Stimulated activated CD8-positive, alpha-beta memory T cell treated with anti-CD3 and anti-CD28 coated beads, Interleukin-15, amount 100 ng/mL, for 4 hours (primary cell): ENCODE measurements around the gene MTMR3.
A peak's percentile ranks its signal among the peaks of the same experiment; 100 is the strongest.
"Not testable (repeated sequence)": the region's sequence is repeated elsewhere in the genome, so short reads cannot be mapped to it uniquely, and the experiment has no call there.

Experiments used
- DNase-seq, 2 donors: peaks; one replicate each; pipeline ENCODE4 v3.0.0-alpha.2; 2020; ENCODE audit warnings: low read depth in 2 of 2

MTMR3 gene

GRCh38 chr22:29883045-29883774 is at the start of gene MTMR3:
MTMR3 (plus strand) TSS chr22:29883174; CDS start chr22:29971060, 87,886 bp downstream.
- DNase-seq: peak; percentile 85 to 87

DNA sequence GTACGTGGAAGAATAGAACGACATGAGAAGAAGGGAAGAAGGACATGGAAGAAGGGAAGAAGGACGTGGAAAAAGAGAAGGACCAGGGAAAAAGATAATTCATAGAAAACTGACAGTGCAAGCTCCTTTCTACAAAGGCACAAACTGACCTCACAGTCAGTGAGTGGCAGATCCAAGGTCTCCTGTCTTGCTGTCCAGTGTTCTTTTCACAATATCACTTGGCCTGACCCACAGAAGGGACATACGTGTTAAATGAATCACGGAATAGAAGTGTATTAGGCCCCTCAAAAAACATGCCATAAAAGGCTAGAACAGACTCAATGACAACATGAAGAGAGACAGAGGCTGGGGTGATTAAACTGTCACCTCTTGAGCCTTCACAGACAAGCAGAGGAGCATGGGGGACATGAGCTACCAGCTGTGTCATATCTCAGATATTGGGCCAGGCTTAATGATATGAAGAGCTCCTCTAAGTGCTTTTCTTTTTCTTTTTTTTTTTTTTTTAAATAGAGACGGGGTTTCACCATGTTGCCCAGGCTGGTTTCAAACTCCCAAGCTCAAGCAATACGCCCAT is 49.5 kb upstream of the MTMR3 start:
- no peak for DNase-seq

- DNase-seq: no peak
These were observed 48.9 kb upstream of the MTMR3 start for GRCh38 chr22:29834046-29834445.

DNA sequence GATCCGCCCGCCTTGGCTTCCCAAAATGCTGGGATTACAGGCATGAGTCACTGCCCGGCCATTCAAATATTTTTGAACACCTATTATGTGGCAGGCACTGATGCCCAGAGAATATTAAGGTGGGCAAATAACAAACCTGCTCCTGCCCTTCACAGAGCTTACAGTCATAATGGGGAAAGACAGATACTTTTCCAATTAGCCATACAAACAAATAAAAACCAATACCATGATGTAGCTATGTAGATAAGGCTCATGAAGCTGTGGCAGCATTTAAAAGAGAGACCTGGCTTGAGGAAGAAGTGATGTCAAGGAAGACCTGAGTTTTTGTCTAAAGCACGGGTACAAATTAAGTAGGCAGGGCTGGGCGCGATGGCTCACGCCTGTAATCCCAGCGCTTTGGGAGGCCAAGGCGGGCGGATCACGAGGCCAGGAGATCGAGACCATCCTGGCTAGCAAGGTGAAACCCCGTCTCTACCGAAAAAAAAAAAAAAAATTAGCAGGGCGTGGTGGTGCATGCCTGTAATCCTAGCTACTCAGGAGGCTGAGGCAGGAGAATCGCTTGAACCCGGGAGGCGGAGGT is 46.1 kb upstream of the MTMR3 start:
- not testable (repeated sequence) for DNase-seq

DNA sequence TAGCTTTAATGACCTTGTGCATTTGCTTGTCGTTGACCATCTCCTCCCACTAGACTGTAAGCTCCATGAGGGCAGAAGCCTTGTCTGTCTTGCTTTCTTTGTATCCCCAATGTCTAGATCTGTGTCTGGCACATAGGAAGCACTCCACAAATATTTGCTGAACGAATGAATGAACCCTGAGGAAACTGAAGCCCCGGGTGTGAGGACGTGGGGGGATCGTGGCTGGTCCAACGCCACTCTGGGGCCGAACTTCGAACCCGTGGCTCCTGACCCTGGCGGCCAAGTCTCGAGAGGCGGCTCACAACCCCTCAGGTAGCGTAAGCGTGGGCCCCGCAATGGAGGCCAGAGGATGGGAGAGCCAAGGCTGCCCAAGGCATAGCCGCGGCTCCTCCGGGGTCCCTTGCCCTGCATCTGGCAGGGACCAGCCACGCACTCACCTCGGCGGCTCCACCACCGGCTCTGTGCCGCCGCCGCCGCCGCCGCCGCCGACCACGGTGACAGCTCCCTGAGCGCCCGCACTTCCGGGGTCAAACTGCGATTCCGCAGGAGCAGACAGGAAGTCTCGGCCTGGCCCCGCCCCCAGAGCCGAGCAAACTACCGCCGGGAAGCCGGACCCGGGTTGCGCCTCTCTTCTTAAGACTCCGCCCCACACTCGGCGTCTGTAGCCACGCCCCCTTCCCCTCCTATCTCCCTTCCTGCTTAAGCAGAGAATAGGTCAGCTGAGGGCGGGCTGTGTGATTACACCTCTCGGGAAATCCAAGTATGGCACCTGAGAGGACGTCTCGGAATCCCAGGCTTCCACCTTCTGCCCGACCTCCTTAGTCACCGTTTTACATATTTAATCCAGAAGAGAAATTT is 45.0 kb upstream of the MTMR3 start, which contains the start of gene ASCC2:
ASCC2 (minus strand) TSS at position 534 of the 858 bp plus-strand sequence. CDS start 5,949 bp downstream, outside the sequence.
- DNase-seq: peak; percentile 97 to 99

- DNase-seq: no peak
These were observed 44.4 kb upstream of the MTMR3 start for GRCh38 chr22:29838599-29838956.

- no peak for DNase-seq
These were observed 43.9 kb upstream of the MTMR3 start for GRCh38 chr22:29839039-29839438.

DNA sequence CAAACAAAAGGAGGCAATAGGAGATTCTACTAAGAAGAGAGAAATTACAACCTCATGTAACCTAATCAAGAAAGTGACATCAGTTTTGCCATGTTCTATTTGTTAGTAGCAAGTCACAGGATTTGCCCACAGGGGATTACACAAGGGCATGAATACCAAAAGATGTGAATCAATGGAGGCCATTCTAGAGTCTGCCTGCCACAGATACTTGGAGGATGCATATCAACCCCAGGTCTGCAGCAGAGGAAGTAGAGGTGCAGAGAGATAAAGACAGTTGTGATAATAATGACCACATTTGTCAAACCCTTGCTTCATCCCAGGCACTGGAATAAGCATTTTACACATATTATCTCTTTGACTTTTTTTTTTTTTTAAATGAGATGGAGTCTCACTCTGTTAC is 42.5 kb upstream of the MTMR3 start:
- no peak for DNase-seq

DNA sequence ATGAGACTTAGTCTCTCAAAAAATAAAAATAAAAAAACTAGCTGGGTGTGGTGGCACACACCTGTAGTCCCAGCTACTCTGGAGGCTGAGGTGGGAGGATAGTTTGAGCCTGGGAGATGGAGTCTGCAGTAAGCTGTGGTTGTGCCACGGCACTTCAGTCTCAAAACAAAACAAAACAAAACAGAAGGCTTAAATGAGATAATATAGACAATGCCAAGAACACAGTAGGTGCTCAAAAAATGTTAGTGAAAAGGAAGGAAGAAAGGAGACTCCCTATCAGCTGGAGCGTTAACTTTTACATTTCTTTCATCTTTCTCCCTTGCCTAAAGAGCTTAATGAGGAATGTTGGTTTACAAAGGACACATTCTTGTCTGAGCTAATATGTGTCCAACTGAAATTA is 40.8 kb upstream of the MTMR3 start:
- no peak for DNase-seq

GRCh38 chr22:29842740-29843139 is 40.2 kb upstream of the MTMR3 start:
- no peak for DNase-seq

DNA sequence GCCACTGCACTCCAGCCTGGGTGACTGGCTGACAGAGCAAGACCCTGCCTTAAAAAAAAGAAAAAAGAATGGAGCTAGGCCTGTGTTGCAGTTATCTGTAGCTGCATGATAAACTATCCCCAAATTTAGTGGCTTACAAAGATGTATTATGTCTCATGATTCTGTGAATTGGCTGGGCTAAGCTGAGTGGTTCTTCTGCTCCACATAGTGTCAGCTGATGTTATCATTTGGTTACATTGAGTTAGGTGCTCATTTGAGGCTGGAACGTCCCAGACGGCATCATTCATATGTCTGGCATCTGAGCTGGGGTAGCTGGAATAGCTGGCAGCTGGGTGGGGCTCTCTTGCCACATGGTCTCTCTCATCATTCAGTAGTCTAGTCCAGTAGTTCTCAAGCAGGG is 36.7 kb upstream of the MTMR3 start:
- no peak for DNase-seq

GRCh38 chr22:29848111-29848510 is 34.9 kb upstream of the MTMR3 start:
- DNase-seq: no peak

DNA sequence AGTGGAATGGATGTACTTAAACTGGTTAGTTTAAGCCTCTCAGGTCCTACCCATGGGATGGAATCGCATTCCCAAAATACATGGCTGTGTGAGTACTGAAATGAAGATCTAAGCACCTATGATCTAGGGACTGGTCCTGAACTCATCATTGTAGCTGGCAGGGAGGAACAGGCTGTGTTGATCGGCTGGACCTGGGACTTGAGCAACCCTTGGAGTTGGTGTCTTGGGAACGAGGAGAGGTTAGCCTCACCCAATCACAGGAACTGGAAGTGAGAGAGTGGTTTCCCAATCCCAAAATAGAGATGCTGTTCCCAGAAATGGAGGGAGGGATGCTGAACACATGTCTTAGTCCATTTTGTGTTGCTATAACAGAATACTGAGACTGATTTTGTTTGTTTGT is 28.5 kb upstream of the MTMR3 start:
- no peak for DNase-seq

- no peak for DNase-seq
These were observed 27.3 kb upstream of the MTMR3 start for GRCh38 chr22:29855611-29856181.

DNA sequence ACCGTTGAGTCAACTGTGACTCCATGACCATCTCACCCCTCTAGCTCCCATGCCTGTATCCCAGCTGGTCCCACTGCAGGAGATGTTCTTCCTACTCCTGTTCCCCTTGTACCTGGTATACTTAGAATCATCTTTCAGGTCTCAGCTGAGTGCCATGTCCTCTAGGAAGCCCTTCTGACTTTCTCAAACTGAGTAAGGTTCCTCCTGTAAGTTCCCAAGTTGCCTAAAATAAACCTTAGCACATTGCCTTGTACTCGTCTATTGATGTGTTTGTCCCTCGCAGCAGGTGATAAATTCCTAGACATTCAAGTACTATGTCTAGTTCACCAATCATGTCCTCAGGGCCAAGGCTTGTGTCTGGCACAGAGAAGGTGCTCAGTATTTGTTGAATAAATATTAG is 26.5 kb upstream of the MTMR3 start:
- no peak for DNase-seq

GRCh38 chr22:29859030-29859429 is 23.9 kb upstream of the MTMR3 start:
- DNase-seq: not testable (repeated sequence)

- DNase-seq: no peak
These were observed 22.8 kb upstream of the MTMR3 start for GRCh38 chr22:29860006-29860766.

GRCh38 chr22:29861672-29862297 is 21.2 kb upstream of the MTMR3 start:
- no peak for DNase-seq

- not testable (repeated sequence) for DNase-seq
These were observed 17.4 kb upstream of the MTMR3 start for GRCh38 chr22:29865572-29865971.

DNA sequence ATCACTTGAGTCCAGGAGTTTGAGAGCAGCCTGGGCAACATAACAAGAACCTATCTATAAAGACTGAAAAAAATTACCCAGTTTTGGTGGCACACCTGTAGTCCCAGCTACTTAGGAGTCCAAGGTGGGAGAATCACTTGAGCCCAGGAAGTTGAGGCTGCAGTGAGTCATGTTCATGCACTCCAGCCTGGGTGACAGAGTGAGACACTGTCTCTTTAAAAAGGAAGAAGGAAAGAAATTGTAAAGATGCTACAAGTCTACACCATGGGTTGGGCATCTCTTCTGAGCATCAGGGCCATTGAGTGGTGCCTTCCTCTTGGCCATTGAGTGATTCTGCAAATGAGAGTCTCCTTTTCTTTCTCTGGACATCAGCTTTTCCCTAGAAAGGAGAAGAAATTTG is 15.7 kb upstream of the MTMR3 start:
- no peak for DNase-seq

DNA sequence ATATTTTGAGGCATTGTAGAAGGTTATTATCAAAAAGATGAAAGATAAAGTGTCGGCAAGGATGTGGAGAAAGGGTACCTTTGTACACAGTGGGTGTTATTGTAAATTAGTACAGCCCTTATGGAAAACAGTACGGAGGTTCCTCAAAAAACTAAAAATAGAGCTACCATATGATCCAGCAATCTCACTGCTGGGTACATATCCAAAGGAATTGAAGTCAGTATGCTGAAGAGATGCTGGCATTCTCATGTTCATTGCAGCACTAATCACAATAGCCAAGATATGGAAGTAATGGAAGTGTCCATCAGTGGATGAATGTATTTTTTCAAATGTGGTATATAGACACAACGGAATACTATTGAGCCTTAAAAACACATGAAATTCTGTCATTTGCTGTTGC is 15.1 kb upstream of the MTMR3 start:
- no peak for DNase-seq
